ENCODE results near the gene SYNGR2.
"Not testable (repeated sequence)": the region's sequence is repeated elsewhere in the genome, so short reads cannot be mapped to it uniquely, and the experiment has no call there.

Gene SYNGR2

GRCh38 chr17:78171591-78172248 lies 3.3 kb downstream of the SYNGR2 start:
- H3K9me3 ChIP-seq (ENCODE audit: control insufficient read depth, insufficient read depth, low read depth, low read length); H3K4me1 ChIP-seq (ENCODE audit: control insufficient read depth, insufficient read depth, low read length); H3K27ac ChIP-seq (ENCODE audit: extremely low read depth, low read depth, low read length); H3K4me3 ChIP-seq (ENCODE audit: low read depth, low read length): not testable (repeated sequence)
- POLR2A ChIA-PET, result interaction anchor here (0.8 to 4.6 kb wide), 8 partner anchors 10 to 32 kb away, joined by 3 to 47 read pairs (median 6); partner anchors contain the start of genes AFMID and TK1
- peak; percentile 59 for TF ChIP-seq KLF8 (tag by site-specific recombination; IDR thresholded peaks at IDR 0.05)
- peak; percentile 29 for TF ChIP-seq GLIS2 (tag by site-specific recombination; IDR thresholded peaks at IDR 0.05)
- 0 out of 2 replicates have a peak, but pooled peaks have one; percentile 12 for TF ChIP-seq CTCF (tag by site-specific recombination; IDR thresholded peaks at IDR 0.05)
- TF ChIP-seq HOXC10 (CRISPR knock-in tag; IDR thresholded peaks at IDR 0.05), result 0 out of 2 replicates have a peak, but pooled peaks have one; percentile 59
- TF ChIP-seq HIC1 (tag by site-specific recombination; IDR thresholded peaks at IDR 0.05), result 0 out of 2 replicates have a peak, but pooled peaks have one; percentile 24
- CTCF ChIA-PET, result interaction anchor here (0.6 to 8.1 kb wide), 7 partner anchors 15 to 494 kb away, joined by 3 to 94 read pairs (median 5); partner anchors contain the start of genes AFMID and TK1
- H3K36me3 ChIP-seq (ENCODE audit: control insufficient read depth in 2 of 2, insufficient read depth in 1 of 2, low read length in 2 of 2), result peaks cover 6 to 63% of the 10 kb centered on the region in 2 experiments; a peak in 2 of 3 replicates

GRCh38 chr17:78172249-78173051 lies 4.1 kb downstream of the SYNGR2 start:
- ChIA-PET POLR2A (interaction anchor here (1.1 to 4.6 kb wide), 7 partner anchors 10 to 32 kb away, joined by 3 to 47 read pairs (median 8); partner anchors contain the start of genes AFMID and TK1), CTCF (interaction anchor here (0.6 to 8.1 kb wide), 6 partner anchors 14 to 493 kb away, joined by 3 to 94 read pairs (median 5); partner anchors contain the start of genes AFMID and TK1)
- Histone ChIP-seq H3K27ac (ENCODE audit: extremely low read depth, low read depth, low read length) (0 out of 2 replicates have a peak overlapping the region, but pooled peaks have one; percentile 41), H3K4me3 (ENCODE audit: low read depth, low read length) (no peak overlapping the region), H3K36me3 (ENCODE audit: control insufficient read depth in 2 of 2, insufficient read depth in 1 of 2, low read length in 2 of 2) (peaks cover 6 to 63% of the 10 kb centered on the region in 2 experiments; a peak in 2 of 3 replicates), H3K4me1 (ENCODE audit: control insufficient read depth, insufficient read depth, low read length) (no peaks in the 10 kb centered on the region; the same call in 1 of the 2 replicates), H3K9me3 (ENCODE audit: control insufficient read depth, insufficient read depth, low read depth, low read length) (no peaks in the 10 kb centered on the region)
- TF ChIP-seq ZNF132 (tag by site-specific recombination; IDR thresholded peaks at IDR 0.05; ENCODE audit: borderline replicate concordance) (no peak), KLF8 (tag by site-specific recombination; IDR thresholded peaks at IDR 0.05) (peak; percentile 16; the same call in 1 of the 2 replicates), KLF17 (tag by site-specific recombination; IDR thresholded peaks at IDR 0.05) (peak; percentile 54; the same call in 1 of the 2 replicates), ZNF561 (tag by site-specific recombination; IDR thresholded peaks at IDR 0.05; ENCODE audit: borderline replicate concordance) (peak; percentile 18; the same call in 1 of the 2 replicates), ZNF18 (tag by site-specific recombination; IDR thresholded peaks at IDR 0.05) (no peak), SCRT2 (tag by site-specific recombination; IDR thresholded peaks at IDR 0.05) (peak; percentile 46; the same call in 1 of the 2 replicates), ZBTB48 (tag by site-specific recombination; IDR thresholded peaks at IDR 0.05) (peak; percentile 92), ZNF341 (tag by site-specific recombination; IDR thresholded peaks at IDR 0.05; ENCODE audit: low read depth) (peak; percentile 70), ZBTB17 (tag by site-specific recombination; IDR thresholded peaks at IDR 0.05) (peak; percentile 69), KLF1 (tag by site-specific recombination; IDR thresholded peaks at IDR 0.05) (peak; percentile 83), PRDM10 (tag by site-specific recombination; IDR thresholded peaks at IDR 0.05) (peak; percentile 75), ZIC2 (tag by site-specific recombination; IDR thresholded peaks at IDR 0.05) (peak; percentile 72), ZSCAN30 (tag by site-specific recombination; IDR thresholded peaks at IDR 0.05) (peak; percentile 49; the same call in 1 of the 2 replicates), OSR2 (tag by site-specific recombination; IDR thresholded peaks at IDR 0.05) (peak; percentile 73), SETDB1 (IDR thresholded peaks at IDR 0.05; ENCODE audit: insufficient read length, low read length) (no peak), SP3 (tag by site-specific recombination; IDR thresholded peaks at IDR 0.05) (peak; percentile 47; the same call in 1 of the 2 replicates), ZNF830 (tag by site-specific recombination; IDR thresholded peaks at IDR 0.05; ENCODE audit: low read depth) (no peak)

Data from HEK293 (cell line).